ENCODE data around the gene ARAP1. TPM values are rescaled to one million over a fixed set of nuclear protein-coding genes. Genes with fewer than 3 reads are reported as not detected.
A peak's percentile ranks its signal among the peaks of the same experiment; 100 is the strongest.
"Not testable (repeated sequence)": the region's sequence is repeated elsewhere in the genome, so short reads cannot be mapped to it uniquely, and the experiment has no call there.

The ARAP1 gene
- 10 to 100 TPM; 77.4 to 79.6 TPM for total RNA-seq

DNA sequence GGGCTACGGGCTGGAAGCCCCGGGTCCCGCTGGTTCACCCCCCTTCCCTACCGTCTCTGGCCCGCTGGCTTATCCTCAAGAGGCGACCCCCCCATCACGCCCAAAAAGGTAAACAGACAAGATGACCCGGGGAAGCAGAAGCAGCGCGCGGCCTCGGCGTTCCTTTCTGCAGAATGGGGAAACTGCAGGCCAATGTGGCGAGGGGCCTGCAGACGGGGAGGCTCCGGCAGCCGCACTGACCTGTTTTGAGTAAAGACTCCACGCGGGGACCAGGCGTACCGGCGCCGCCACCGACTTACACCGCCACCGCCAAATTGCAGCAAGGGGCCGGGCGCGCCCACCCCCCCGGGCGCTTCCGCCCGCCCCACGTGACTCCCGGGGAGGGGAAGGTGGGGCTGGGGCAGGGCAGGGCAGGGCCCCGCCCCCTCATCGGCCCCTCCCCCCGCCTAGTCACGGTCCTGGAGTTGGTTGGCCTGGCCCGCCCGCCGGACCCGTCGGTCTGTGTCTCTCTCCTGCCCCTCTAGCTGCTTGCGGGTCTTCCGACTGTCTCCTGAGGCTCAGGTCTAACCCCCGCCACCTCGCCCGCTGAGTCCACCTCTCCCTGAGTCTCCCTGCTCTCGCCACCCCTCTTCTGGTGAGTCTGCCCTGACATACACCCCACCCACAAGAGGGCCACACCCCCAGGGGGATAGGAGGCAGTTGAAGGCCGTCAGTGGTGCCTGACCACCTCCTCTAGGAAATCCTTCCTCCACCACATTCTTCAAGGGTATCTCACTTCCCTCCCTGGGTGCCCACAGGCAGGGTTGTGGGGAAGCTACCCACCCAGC, at the start of gene ARAP1:
Gene ARAP1 (minus strand): TSS at position 321 of the 827 bp plus-strand sequence. CDS start 25,280 bp downstream, outside the sequence.
- Mint-ChIP-seq H3K4me3 (peak within 1 kb of the TSS; percentile 94), H3K9me3 (no peaks in the 10 kb centered on the region), H3K27me3 (no peaks in the 10 kb centered on the region), H3K36me3 (peaks cover 7% of the 10 kb centered on the region), H3K27ac (peak within 1 kb of the TSS; percentile 87), H3K4me1 (ENCODE audit: low read depth) (peaks cover 39% of the 10 kb centered on the region)
- DNase-seq = peak; percentile 85
- ChIA-PET POLR2A (interaction anchor here (1.0 kb wide), 1 partner anchor 25 kb away, joined by 4 read pairs; no protein-coding TSS in a partner anchor), CTCF (interaction anchor here (1.0 to 1.7 kb wide), 3 partner anchors 9 to 58 kb away, joined by 3 to 9 read pairs (median 4); partner anchors contain the start of gene STARD10)
- intact Hi-C loops (cut with micrococcal nuclease) = loop anchor here (1.0 kb wide), 3 partner anchors 16 to 61 kb away; no protein-coding TSS in a partner anchor

DNA sequence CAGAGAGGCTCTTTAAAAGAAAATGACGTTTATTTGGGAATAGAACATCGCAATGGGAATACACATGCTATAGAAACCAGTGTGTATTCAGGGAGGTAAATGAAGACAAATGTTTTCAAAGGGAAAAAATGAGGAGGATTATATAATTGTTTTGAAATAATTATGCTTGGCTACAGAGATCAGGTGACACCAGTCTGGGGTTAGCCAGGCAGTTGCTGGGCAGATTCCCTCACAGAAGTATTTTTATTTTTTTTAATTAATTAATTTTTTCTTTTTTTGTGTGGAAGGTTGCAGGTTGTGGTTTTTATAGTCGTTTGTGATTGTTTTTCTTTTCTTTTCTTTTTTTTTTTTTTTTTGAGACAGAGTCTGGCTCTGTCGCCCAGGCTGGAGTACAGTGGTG, 47.2 kb upstream of the ARAP1 start:
- intact Hi-C loops (cut with micrococcal nuclease) = no loop called here
- no peaks in the 10 kb centered on the region for H3K36me3 Mint-ChIP-seq
- POLR2A ChIA-PET = no interaction called here
- peaks cover 7% of the 10 kb centered on the region for H3K4me1 Mint-ChIP-seq (ENCODE audit: low read depth)
- H3K27ac Mint-ChIP-seq = no peak overlapping the region
- no peaks in the 10 kb centered on the region for H3K27me3 Mint-ChIP-seq
- no peak for DNase-seq
- H3K9me3 Mint-ChIP-seq = no peaks in the 10 kb centered on the region
- CTCF ChIA-PET = no interaction called here
- H3K4me3 Mint-ChIP-seq = no peak overlapping the region

DNA sequence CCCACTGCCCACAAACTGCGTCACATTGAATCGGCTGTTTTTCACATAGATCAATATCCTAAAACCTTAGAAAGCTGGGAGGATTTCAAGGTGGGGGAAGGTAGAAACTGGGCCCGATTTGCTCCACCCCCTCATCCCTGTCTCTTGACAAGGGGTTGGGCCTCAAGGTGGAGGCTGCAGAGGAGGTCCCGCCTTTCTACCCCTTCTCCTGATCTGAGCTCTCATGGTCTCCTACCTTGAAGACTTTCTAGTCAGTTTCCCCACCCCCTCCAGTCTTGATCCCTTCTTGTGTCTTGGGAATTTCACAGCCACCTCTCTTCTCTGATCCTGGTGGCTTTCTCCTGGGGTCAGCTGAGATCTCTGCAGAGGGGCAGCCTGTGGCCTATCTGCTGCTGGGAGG, 46.2 kb upstream of the ARAP1 start:
- POLR2A ChIA-PET = no interaction called here

DNA sequence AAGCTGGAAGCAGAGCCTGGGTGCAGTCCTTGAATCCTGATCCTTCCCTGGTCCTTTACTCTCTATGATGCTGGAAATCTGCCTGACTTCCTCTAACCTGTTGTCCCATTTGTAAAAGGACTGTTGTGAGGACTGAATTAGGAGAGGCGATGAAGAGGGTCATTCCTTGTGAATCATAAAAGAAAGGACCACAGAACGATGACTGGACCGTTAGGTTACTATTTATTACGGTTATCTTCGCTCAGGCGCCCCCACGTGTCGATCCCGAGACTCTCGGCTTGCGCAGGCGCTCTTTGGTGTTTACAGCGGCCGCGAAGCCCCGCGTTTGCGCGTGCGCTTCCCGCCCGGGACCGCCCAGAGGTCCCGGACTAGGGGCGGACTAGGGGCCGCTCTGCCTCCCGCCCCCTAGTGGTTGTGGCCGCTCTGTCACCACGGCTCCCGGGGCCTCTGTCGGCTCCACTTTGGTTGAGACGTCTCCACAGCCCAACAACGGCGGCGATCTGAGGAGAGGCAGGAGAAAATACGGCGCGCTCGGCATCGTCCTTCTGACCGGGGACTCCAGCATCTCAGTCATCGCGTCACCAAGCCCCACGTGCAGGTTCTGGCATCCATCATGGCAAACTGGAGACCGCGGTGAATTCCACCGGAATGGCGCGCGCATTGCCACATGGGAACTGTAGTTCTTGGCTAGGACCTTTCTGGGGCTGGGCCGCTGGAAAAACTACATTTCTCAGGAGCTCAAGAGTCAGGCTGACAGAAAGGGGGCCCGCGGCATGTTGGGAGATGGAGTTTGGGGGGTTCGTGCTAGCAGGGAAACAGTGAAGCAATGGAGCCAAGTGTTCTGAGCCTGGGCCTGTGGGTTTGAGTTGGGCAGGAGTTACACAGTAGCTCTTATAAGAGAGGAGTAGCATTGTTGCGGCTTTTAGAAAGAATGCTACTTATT, 41.5 kb upstream of the ARAP1 start, which contains the start of gene STARD10:
Gene STARD10 (minus strand): TSS at position 623 of the 943 bp plus-strand sequence. CDS start 12,866 bp downstream, outside the sequence.
- ChIA-PET POLR2A (interaction anchor here (1.0 to 3.3 kb wide), 4 partner anchors 9 to 68 kb away, joined by 3 to 19 read pairs (median 8); partner anchors contain the start of gene ATG16L2), CTCF (interaction anchor here (0.6 to 4.3 kb wide), 39 partner anchors 12 to 414 kb away, joined by 3 to 129 read pairs (median 4); partner anchors contain the start of genes ATG16L2 and FCHSD2)
- Mint-ChIP-seq H3K4me1 (ENCODE audit: low read depth) (peaks cover 24% of the 10 kb centered on the region), H3K36me3 (no peaks in the 10 kb centered on the region), H3K9me3 (no peaks in the 10 kb centered on the region), H3K27me3 (no peaks in the 10 kb centered on the region), H3K4me3 (peak within 1 kb of the TSS; percentile 97), H3K27ac (peak within 1 kb of the TSS; percentile 100)
- intact Hi-C loops (cut with micrococcal nuclease) = loop anchor here (1.0 kb wide), 4 partner anchors 21 to 71 kb away; partner anchors contain the start of genes ARAP1 and ATG16L2
- DNase-seq = peak; percentile 95

More for the DNA sequence above, 46.2 kb upstream of the ARAP1 start:
- CTCF ChIA-PET = interaction anchor here (2.0 kb wide), 1 partner anchor 15 kb away, joined by 11 read pairs; no protein-coding TSS in a partner anchor
- no peak for DNase-seq
- Mint-ChIP-seq H3K4me3 (no peak overlapping the region), H3K4me1 (ENCODE audit: low read depth) (peaks cover 10% of the 10 kb centered on the region), H3K27me3 (no peaks in the 10 kb centered on the region), H3K27ac (no peak overlapping the region), H3K36me3 (no peaks in the 10 kb centered on the region), H3K9me3 (no peaks in the 10 kb centered on the region)
- intact Hi-C loops (cut with micrococcal nuclease) = no loop called here

DNA sequence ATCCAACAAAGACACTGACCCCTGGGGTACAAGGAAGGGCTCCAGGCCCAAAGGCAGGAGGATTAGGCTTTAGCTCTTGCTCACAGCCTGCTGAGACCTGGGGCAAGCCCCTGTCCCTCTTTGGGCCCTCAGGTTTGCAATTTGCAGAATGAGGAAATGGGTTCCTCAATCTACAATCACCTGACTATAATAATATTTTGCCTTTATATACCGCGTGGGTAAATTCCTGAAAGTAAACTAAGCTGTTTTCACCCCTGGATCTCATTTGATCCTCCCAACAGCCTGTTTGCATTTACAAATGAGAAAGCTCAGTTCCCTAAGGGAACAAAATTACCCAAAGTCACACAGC, 40.8 kb upstream of the ARAP1 start:
- intact Hi-C loops (cut with micrococcal nuclease) = loop anchor here (1.0 kb wide), 4 partner anchors 21 to 71 kb away; partner anchors contain the start of genes ARAP1 and ATG16L2
- peak overlapping the region; percentile 97 for H3K4me3 Mint-ChIP-seq
- H3K27ac Mint-ChIP-seq = peak overlapping the region; percentile 100
- DNase-seq = no peak
- no peaks in the 10 kb centered on the region for H3K9me3 Mint-ChIP-seq
- POLR2A ChIA-PET = interaction anchor here (1.8 to 3.3 kb wide), 2 partner anchors 21 to 68 kb away, joined by 8 to 19 read pairs; partner anchors contain the start of gene ATG16L2
- no peaks in the 10 kb centered on the region for H3K27me3 Mint-ChIP-seq
- peaks cover 24% of the 10 kb centered on the region for H3K4me1 Mint-ChIP-seq (ENCODE audit: low read depth)
- CTCF ChIA-PET = interaction anchor here (0.7 to 4.3 kb wide), 30 partner anchors 9 to 649 kb away, joined by 3 to 129 read pairs (median 4); partner anchors contain the start of genes ATG16L2 and FCHSD2
- H3K36me3 Mint-ChIP-seq = no peaks in the 10 kb centered on the region

DNA sequence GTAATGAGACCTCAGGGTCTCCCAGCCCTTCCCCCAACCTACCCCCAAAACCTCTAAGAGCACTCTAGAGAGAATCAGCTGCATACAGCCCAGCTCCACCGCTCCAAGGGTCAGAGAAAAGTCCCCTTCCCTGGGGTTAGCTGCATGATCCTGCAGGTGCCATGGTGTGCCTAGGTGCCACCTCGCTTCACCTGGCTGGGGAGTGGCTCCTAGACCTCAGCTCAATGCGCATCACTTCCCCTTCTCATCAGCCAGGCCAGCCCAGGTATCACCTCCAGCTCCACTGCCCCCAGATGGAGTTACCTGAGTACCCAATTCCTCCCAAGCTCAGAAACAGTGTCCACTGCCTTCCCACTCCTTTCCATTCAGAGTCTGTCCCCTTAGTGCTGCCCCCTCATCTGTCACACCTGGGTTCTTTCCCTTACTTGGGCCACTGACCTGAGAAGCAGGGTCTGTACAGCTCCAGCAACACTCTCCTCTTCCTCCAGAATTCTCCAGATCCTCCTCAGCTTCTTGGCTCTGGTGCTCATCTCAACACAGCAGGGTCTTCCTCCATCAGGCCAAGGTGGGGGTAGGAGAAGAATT, 40.3 kb upstream of the ARAP1 start:
- no peak for DNase-seq
- Mint-ChIP-seq H3K27me3 (no peaks in the 10 kb centered on the region), H3K36me3 (no peaks in the 10 kb centered on the region), H3K27ac (no peak overlapping the region), H3K4me3 (no peak overlapping the region), H3K4me1 (ENCODE audit: low read depth) (peaks cover 27% of the 10 kb centered on the region), H3K9me3 (no peaks in the 10 kb centered on the region)
- ChIA-PET CTCF (interaction anchor here (0.7 to 4.3 kb wide), 29 partner anchors 9 to 648 kb away, joined by 3 to 129 read pairs (median 4); partner anchors contain the start of genes ATG16L2 and FCHSD2), POLR2A (interaction anchor here (1.8 to 3.3 kb wide), 2 partner anchors 21 to 67 kb away, joined by 8 to 19 read pairs; partner anchors contain the start of gene ATG16L2)
- intact Hi-C loops (cut with micrococcal nuclease) = loop anchor here (1.0 kb wide), 4 partner anchors 22 to 70 kb away; partner anchors contain the start of genes ARAP1 and ATG16L2

DNA sequence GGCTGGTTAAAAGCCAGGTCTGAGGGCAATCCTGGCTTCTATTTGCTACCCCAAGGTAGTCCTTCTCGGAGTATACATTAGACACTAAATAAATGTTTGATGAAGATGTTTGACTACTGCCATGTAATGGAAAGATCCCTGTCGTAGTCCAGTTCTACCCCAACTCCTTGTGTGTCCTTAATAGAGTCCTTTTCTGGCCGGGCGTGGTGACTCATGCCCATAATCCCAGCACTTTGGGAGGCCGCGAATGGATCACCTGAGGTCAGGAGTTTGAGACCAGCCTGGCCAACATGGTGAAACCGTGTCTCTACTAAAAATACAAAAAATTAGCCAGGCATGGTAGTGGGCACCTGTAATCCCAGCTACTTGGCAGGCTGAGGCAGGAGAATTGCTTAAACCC, 39.0 kb upstream of the ARAP1 start:
- POLR2A ChIA-PET = interaction anchor here (0.6 kb wide), 1 partner anchor 20 kb away, joined by 3 read pairs; no protein-coding TSS in a partner anchor
- CTCF ChIA-PET; H3K36me3 Mint-ChIP-seq; H3K27ac Mint-ChIP-seq; DNase-seq; H3K4me3 Mint-ChIP-seq; intact Hi-C loops (cut with micrococcal nuclease); H3K27me3 Mint-ChIP-seq; H3K9me3 Mint-ChIP-seq: not testable (repeated sequence)
- H3K4me1 Mint-ChIP-seq (ENCODE audit: low read depth) = peaks cover 27% of the 10 kb centered on the region

DNA sequence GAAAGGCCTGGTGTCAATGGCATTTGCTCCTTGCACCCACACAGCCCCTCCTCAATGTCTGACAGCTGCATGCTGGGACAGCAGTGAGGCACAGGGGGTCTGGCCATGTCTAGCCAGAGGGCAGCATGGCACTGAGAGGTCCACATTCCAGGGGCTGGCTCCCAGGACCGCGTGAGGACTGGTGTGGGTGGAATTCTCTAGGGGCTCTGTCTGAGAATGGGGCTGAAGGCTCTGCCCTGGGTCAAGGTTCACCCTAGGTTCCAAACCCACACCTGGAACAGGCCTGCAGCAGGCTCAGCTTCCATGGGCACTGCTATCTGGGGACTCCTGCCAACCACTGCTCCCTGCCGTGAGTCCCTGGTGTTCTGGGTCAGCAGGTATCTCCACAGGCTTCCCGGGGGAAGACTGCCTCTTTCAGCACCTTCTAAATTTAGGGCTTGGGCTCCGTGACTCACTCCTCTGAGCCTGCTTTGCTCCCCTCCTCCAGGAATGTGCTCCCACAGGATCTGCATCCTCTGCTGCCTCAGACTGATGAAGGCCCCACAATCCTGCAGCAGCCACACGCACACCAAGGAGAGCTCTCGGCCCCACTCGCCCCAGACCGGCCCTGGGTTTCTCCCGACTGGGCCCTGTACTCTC, 37.4 kb upstream of the ARAP1 start:
- no peak for DNase-seq
- CTCF ChIA-PET = interaction anchor here (0.9 to 1.4 kb wide), 3 partner anchors 23 to 65 kb away, joined by 4 to 5 read pairs (median 5); no protein-coding TSS in a partner anchor
- Mint-ChIP-seq H3K9me3 (no peaks in the 10 kb centered on the region), H3K27ac (no peak overlapping the region), H3K4me3 (no peak overlapping the region), H3K4me1 (ENCODE audit: low read depth) (peaks cover 24% of the 10 kb centered on the region), H3K36me3 (no peaks in the 10 kb centered on the region), H3K27me3 (no peaks in the 10 kb centered on the region)
- POLR2A ChIA-PET = interaction anchor here (0.5 kb wide), 1 partner anchor 1913 kb away, joined by 3 read pairs; no protein-coding TSS in a partner anchor
- intact Hi-C loops (cut with micrococcal nuclease) = loop anchor here (10.0 kb wide), 1 partner anchor 195 kb away; no protein-coding TSS in a partner anchor

DNA sequence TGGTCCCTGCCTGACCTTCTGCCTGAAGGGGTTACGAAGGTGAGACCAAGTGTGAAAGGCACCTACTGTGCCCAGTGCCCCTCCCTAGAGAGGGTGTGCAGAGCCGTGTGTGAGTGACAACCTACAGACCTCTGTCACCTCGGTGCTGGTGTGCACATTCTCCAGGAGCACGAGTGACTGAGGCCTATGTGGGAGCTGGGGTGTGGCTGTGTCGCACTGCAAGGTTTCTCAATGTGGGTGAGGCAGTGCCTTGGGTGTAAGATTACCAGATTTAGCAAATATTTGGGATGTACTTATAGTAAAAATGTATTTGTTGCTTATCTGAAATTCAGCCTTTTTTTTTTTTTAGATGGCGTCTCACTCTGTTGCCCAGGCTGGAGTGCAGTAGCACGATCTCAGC, 36.0 kb upstream of the ARAP1 start:
- no peaks in the 10 kb centered on the region for H3K27me3 Mint-ChIP-seq
- DNase-seq = no peak
- no peaks in the 10 kb centered on the region for H3K9me3 Mint-ChIP-seq
- H3K27ac Mint-ChIP-seq = no peak overlapping the region
- intact Hi-C loops (cut with micrococcal nuclease) = loop anchor here (10.0 kb wide), 1 partner anchor 193 kb away; no protein-coding TSS in a partner anchor
- no peak overlapping the region for H3K4me3 Mint-ChIP-seq
- ChIA-PET POLR2A (no interaction called here), CTCF (interaction anchor here (1.4 kb wide), 1 partner anchor 63 kb away, joined by 5 read pairs; no protein-coding TSS in a partner anchor)
- H3K36me3 Mint-ChIP-seq = no peaks in the 10 kb centered on the region
- H3K4me1 Mint-ChIP-seq (ENCODE audit: low read depth) = peaks cover 16% of the 10 kb centered on the region

All from activated CD4-positive, alpha-beta memory T cell treated with anti-CD3 and anti-CD28 coated beads for 36 hours (primary cell).